H1 (cell line): Measurements from ENCODE around the gene ZNF555. TPM values are rescaled to one million over a fixed set of nuclear protein-coding genes. Genes with fewer than 3 reads are reported as not detected.

Source experiments
- BACH1 ChIP-seq: IDR thresholded peaks from 2 replicates; pipeline ENCODE4 v1.6.1; 2012; ENCODE audit warnings: low read length, improper control_type of control experiment
- CEBPB ChIP-seq: IDR thresholded peaks from 2 replicates; pipeline ENCODE4 v1.6.1; 2012; ENCODE audit warnings: low read depth, low read length
- CHD2 ChIP-seq: IDR thresholded peaks from 2 replicates; pipeline ENCODE4 v1.6.1; 2012; ENCODE audit warnings: low read length, improper control_type of control experiment
- CTCF ChIP-seq, 3 experiments: IDR thresholded peaks; 1 replicate in 2 of 3; 2 replicates in 1 of 3; pipeline versions ENCODE4 v1.5.1 to v1.6.1; 2011; ENCODE audit warnings: low read length in 3 of 3, mild to moderate bottlenecking in 3 of 3, inconsistent platforms in 2 of 3, low read depth in 1 of 3, moderate library complexity in 1 of 3; ENCODE audit not compliant: insufficient read depth in 1 of 3; ENCODE audit errors: control extremely low read depth in 1 of 3
- EZH2 ChIP-seq: fragments of 200-600 bp; sonication (generic); IDR thresholded peaks from 2 replicates; pipeline ENCODE4 v1.7.1; 2012; ENCODE audit warnings: low read depth, mild to moderate bottlenecking, moderate library complexity, low read length, inconsistent platforms; ENCODE audit not compliant: severe bottlenecking
- HDAC2 ChIP-seq, 2 experiments: fragments of 300-600 bp in 1 of 2; sonication (generic) in 1 of 2; IDR thresholded peaks; 2 replicates each; pipeline ENCODE4 v1.6.1; 2011 to 2012; ENCODE audit warnings: low read depth in 2 of 2, low read length in 2 of 2, mild to moderate bottlenecking in 2 of 2, moderate library complexity in 2 of 2, borderline replicate concordance in 1 of 2, inconsistent platforms in 1 of 2
- KDM4A ChIP-seq: IDR thresholded peaks from one replicate; pipeline ENCODE4 v1.7.1; 2012; ENCODE audit warnings: low read depth, mild to moderate bottlenecking, moderate library complexity, low read length, inconsistent platforms; ENCODE audit not compliant: severe bottlenecking
- KDM5A ChIP-seq: fragments of 200-600 bp; IDR thresholded peaks from 2 replicates; pipeline ENCODE4 v1.7.1; 2012; ENCODE audit warnings: mild to moderate bottlenecking, low read length, inconsistent platforms, mixed read lengths
- RBBP5 ChIP-seq: IDR thresholded peaks from 2 replicates; pipeline ENCODE4 v1.7.1; 2012; ENCODE audit warnings: low read depth, mild to moderate bottlenecking, inconsistent platforms, low read length, moderate library complexity, borderline replicate concordance
- RNF2 ChIP-seq: fragments of 200-900, 300-1000 bp; sonication (generic); IDR thresholded peaks from 2 replicates; pipeline ENCODE4 v1.7.1; 2016; ENCODE audit warnings: borderline replicate concordance, low read depth, mild to moderate bottlenecking, antibody characterized with exemption, low read length; ENCODE audit not compliant: poor library complexity, severe bottlenecking; ENCODE audit errors: missing control alignments
- RXRA ChIP-seq: IDR thresholded peaks from 2 replicates; pipeline ENCODE4 v1.6.1; 2011; ENCODE audit warnings: low read depth, mild to moderate bottlenecking, low read length, moderate library complexity; ENCODE audit not compliant: insufficient read depth
- SIN3A ChIP-seq, 2 experiments: IDR thresholded peaks in 1 of 2; conservative IDR thresholded peaks in 1 of 2; 2 replicates each; pipeline ENCODE4 v1.6.1; 2011 to 2012; ENCODE audit warnings: low read length in 2 of 2, improper control_type of control experiment in 1 of 2, low read depth in 1 of 2, mild to moderate bottlenecking in 1 of 2
- SIX5 ChIP-seq: IDR thresholded peaks from 2 replicates; pipeline ENCODE4 v1.6.1; 2011; ENCODE audit warnings: mild to moderate bottlenecking, low read depth, low read length
- SP1 ChIP-seq: IDR thresholded peaks from 2 replicates; pipeline ENCODE4 v1.6.1; 2011; ENCODE audit warnings: low read depth, low read length
- TBP ChIP-seq: IDR thresholded peaks from 2 replicates; pipeline ENCODE4 v1.6.1; 2011; ENCODE audit warnings: low read depth, low read length, improper control_type of control experiment
- ZNF274 ChIP-seq: IDR thresholded peaks from 2 replicates; pipeline ENCODE4 v1.7.0; 2012; ENCODE audit warnings: low read length, borderline replicate concordance; ENCODE audit errors: extremely low read depth
- polyA plus RNA-seq, 7 experiments: library from polyadenylated mRNA; depleted of rRNA in 3 of 7; stranded (reverse) in 5 of 7; unstranded in 2 of 7; fragments of >200 nt in 5 of 7; fragments of 200-250 nt in 2 of 7; gene quantifications; 1 replicate in 5 of 7; 2 replicates in 1 of 7; 4 replicates in 1 of 7; pipeline versions ENCODE4 v1.2.1 to v1.2.3, GENCODE V29; 2011 to 2013; ENCODE audit warnings: missing spikeins in 2 of 7, mixed read lengths in 2 of 7
- total RNA-seq: library from RNA; stranded (reverse); fragmentation: NEBNext Ultra II Directional; extraction: Animal tissue kit (Norgen Biotek cat#: 25700); gene quantifications from 2 replicates; pipeline ENCODE4 v1.2.1, GENCODE V29; 2021
- TF ChIP-seq, protein P1 (sequence below): IDR thresholded peaks from 2 replicates; pipeline ENCODE4 v1.6.1; 2012; ENCODE audit warnings: inconsistent platforms
- TF ChIP-seq, protein P2 (sequence below): IDR thresholded peaks from 2 replicates; pipeline ENCODE4 v1.6.1; 2012; ENCODE audit warnings: inconsistent platforms

ZNF555 gene
- total and polyA plus RNA-seq, 2 of the 8 experiments (the other 6 are each of a cell fraction or from before 2014, with no cell fraction given): 1.6 to 5.7 TPM

DNA sequence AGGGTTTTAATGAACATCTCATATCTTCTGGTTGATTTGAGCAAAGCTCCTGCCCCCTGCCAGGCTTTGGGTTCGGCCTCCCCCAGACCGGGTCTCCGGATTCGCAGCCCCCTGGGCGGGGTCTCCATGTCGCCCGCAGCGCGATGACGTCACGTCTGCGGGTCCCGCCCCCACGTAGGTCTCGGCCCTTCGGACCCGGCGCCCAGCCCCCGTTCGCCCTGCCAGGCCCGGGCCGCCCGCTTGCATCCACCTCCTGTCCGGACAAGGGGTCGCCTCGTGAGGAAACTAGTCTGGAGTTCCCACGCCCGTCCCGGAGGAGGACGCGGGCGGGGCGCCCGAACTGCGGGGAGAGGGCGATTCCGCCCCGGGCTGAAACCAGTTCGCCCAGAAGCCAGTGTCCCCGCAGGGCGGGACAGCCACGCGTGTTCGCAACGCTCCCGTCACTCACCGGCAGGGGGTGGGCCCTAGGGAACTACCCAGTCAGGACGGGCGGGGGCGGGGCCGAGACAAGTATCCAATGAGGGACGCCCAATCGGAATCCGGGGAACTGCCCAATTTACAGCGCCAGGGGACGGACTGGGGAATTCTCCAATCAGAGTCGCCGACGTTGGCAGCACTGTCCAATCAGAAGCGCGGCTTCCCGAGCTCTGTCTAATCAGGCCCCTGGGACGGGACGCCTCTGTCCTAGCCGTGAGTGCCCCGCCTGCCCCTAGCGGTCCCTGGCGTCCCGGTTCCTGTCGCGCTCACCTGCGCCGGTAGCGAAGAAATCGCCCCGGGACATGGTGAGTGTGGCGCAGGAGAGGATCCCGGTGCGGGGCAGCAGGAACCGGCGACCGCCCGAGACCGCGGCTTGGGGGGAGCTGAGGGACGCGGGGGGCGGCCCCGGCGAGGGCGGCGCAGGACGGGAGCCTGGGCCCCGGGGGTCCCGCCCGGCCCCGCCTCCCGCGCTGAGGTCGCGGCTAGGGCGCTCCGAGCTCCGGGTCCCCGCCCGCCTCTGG lies at the start of gene ZNF555 (continued):
- TF ChIP-seq TBP (peak; percentile 40; the same call in 1 of the 2 replicates), RXRA (no peak), ZNF274 (no peak), EZH2 (no peak), BACH1 (peak; percentile 98), CEBPB (no peak), HDAC2 (IDR thresholded peaks at IDR 0.05; ENCODE audit: borderline replicate concordance in 1 of 2, low read depth in 2 of 2, low read length in 2 of 2) (peak; percentile 96 to 99), RBBP5 (peak; percentile 66; the same call in 1 of the 2 replicates), CTCF (IDR thresholded peaks at IDR 0.05; ENCODE audit: control extremely low read depth in 1 of 3, insufficient read depth in 1 of 3, low read depth in 1 of 3, low read length in 3 of 3) (peak; percentile 33 to 59 (median 51)), SIN3A (conservative IDR thresholded peaks at IDR 0.05 in 1 of 2, IDR thresholded peaks at IDR 0.05 in 1 of 2; ENCODE audit: low read depth in 1 of 2, low read length in 2 of 2) (peak in 1 of 2 experiments; percentile 53; a peak in 1 of 4 replicates), SP1 (peak; percentile 99), KDM4A (peak; percentile 99), SIX5 (no peak), KDM5A (no peak), CHD2 (peak; percentile 94), RNF2 (no peak)
- TF ChIP-seq, protein P1, sequence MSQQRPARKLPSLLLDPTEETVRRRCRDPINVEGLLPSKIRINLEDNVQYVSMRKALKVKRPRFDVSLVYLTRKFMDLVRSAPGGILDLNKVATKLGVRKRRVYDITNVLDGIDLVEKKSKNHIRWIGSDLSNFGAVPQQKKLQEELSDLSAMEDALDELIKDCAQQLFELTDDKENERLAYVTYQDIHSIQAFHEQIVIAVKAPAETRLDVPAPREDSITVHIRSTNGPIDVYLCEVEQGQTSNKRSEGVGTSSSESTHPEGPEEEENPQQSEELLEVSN: 0 out of 2 replicates have a peak, but pooled peaks have one; percentile 36
- TF ChIP-seq, protein P2, sequence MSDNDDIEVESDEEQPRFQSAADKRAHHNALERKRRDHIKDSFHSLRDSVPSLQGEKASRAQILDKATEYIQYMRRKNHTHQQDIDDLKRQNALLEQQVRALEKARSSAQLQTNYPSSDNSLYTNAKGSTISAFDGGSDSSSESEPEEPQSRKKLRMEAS: peak; percentile 45; the same call in 1 of the 2 replicates
